ENCODE measurements around the gene CSNK2A2.

CSNK2A2 gene

GRCh38 chr16:58118801-58119508, 79.0 kb downstream of the CSNK2A2 start:
- intact Hi-C loops (cut with DNase I) = no loop called here
- DNase-seq = peak in 1 of 10 donors; percentile 2

GRCh38 chr16:58116529-58116928, 81.4 kb downstream of the CSNK2A2 start:
- intact Hi-C loops (cut with DNase I) = no loop called here

GRCh38 chr16:58116081-58116480, 81.8 kb downstream of the CSNK2A2 start:
- no peak for DNase-seq
- intact Hi-C loops (cut with DNase I) = no loop called here

More at GRCh38 chr16:58116529-58116928, 81.4 kb downstream of the CSNK2A2 start:
- DNase-seq = no peak

GRCh38 chr16:58114827-58115825, 82.8 kb downstream of the CSNK2A2 start:
- intact Hi-C loops (cut with DNase I) = no loop called here
- DNase-seq = peak in 1 of 10 donors; percentile 71

- intact Hi-C loops (cut with DNase I) = no loop called here
- peak in 1 of 10 donors; percentile 60 for DNase-seq
Measured at GRCh38 chr16:58111302-58111627, 86.6 kb downstream of the CSNK2A2 start.

- intact Hi-C loops (cut with DNase I) = no loop called here
- DNase-seq = peak in 2 of 10 donors; percentile 49 to 72
Measured at GRCh38 chr16:58110571-58111301, 87.2 kb downstream of the CSNK2A2 start.

- DNase-seq = peak in 1 of 10 donors; percentile 41
- intact Hi-C loops (cut with DNase I) = no loop called here
Measured at GRCh38 chr16:58109881-58110280, 88.0 kb downstream of the CSNK2A2 start.

- intact Hi-C loops (cut with DNase I) = no loop called here
- no peak for DNase-seq
Measured at GRCh38 chr16:58109330-58109729, 88.6 kb downstream of the CSNK2A2 start.
